ES-I3 (cell line): ENCODE data around the gene CHD2.
"Not testable (repeated sequence)": the region's sequence is repeated elsewhere in the genome, so short reads cannot be mapped to it uniquely, and the experiment has no call there.

Source experiments
- H3K36me3 ChIP-seq: 2 replicates; pipeline ENCODE4 v1.6.1; 2013; ENCODE audit warnings: mild to moderate bottlenecking, low read length, control low read depth, moderate library complexity; ENCODE audit not compliant: insufficient read depth
- H3K4me1 ChIP-seq: 2 replicates; pipeline ENCODE4 v1.6.1; 2013; ENCODE audit warnings: mild to moderate bottlenecking, control low read depth, low read length; ENCODE audit not compliant: insufficient read depth
- H3K9ac ChIP-seq: 2 replicates; pipeline ENCODE4 v1.6.1; 2013; ENCODE audit warnings: low read depth, mild to moderate bottlenecking, low read length, moderate library complexity
- H3K9me3 ChIP-seq: 2 replicates; pipeline ENCODE4 v1.6.1; 2013; ENCODE audit warnings: mild to moderate bottlenecking, low read length, moderate library complexity; ENCODE audit not compliant: control insufficient read depth, insufficient read depth

CHD2 gene

DNA sequence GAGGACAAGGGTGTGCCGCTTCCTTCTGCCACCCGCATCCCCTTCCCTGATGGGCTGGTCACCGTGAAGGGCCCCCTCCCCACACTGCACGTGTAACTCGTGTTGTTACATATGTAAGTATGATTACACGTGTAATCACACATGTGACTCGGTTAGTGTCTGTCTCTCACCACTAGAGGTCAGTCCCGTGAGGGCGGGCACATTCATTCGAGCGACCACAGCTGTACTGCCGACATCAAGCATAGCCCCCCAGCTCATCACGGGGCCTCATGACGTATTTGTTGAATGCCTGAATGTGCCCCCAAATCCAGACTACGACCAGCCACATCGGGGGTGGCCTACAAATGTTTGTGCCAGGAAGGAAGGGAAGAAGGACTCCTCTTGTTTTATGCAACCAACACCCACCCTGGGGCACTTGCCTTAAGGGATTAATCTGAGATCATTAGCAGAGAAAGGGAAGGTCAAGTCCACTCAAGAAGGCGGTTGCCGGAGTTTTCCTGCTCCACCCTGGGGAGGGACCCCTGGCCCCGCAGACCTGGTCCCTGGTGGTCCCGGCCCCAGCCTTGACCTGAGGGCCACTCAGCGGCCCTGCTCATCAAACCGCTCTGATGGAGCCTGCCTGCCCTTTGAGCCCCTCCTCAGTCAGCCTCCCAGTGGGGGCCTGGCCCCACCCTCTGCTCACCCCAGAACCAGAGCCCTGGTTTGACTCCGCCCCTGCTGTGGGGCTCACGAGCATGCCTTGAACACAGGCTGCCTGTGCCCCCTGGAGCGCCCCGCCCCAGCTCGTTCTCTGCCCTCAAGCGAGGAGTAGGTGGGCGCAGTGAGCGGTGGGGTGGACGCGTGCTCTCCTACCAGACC is 136.1 kb downstream of the CHD2 start:
- Histone ChIP-seq H3K4me1 (0 out of 2 replicates have a peak, but pooled peaks cover 3% of the 10 kb centered on the region), H3K36me3 (no peaks in the 10 kb centered on the region), H3K9ac (no peak overlapping the region), H3K9me3 (no peaks in the 10 kb centered on the region)

DNA sequence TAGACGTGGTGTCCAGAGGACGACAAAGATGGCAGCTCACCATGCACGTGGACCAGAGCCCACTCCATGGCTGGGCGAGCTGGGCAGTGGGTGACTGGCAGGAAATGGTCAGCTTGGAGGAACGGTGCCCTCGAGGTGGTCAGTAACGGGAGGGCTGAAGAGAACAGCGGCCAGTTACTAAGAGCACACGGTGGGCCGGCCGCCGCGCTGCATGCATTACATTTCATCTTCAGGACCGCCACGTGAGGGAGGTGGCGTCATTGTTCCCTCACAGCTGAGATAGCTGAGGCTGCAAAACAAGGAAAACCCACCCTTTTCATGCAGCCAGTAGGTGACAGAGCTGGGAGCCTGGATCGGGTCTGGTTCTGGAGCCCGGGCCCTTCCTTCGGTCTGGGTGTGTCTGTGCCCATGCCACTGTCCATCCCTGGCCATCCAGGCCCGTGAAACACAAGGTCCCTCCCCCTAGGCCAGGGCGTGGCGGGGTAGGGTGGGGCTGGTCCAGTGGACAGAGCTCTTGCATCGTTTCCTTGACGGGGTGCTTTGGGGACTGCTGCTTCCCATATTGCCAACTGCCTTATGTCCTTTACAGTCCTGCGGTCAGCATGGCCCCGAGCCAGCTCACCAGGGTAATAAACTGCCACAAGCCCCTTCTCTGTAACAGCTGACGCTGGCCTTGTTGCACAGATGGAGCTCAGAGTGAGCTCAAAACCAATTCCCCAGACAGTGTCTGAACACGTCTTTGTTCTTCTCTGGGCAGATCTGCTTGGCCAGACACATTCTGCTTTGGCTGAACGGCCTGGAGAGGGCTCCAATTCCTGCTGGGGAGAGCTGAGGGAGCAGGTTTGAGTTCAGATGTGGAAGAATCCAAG is 137.1 kb downstream of the CHD2 start:
- Histone ChIP-seq H3K9me3 (no peaks in the 10 kb centered on the region), H3K36me3 (no peaks in the 10 kb centered on the region), H3K9ac (no peak overlapping the region), H3K4me1 (0 out of 2 replicates have a peak, but pooled peaks cover 3% of the 10 kb centered on the region)

DNA sequence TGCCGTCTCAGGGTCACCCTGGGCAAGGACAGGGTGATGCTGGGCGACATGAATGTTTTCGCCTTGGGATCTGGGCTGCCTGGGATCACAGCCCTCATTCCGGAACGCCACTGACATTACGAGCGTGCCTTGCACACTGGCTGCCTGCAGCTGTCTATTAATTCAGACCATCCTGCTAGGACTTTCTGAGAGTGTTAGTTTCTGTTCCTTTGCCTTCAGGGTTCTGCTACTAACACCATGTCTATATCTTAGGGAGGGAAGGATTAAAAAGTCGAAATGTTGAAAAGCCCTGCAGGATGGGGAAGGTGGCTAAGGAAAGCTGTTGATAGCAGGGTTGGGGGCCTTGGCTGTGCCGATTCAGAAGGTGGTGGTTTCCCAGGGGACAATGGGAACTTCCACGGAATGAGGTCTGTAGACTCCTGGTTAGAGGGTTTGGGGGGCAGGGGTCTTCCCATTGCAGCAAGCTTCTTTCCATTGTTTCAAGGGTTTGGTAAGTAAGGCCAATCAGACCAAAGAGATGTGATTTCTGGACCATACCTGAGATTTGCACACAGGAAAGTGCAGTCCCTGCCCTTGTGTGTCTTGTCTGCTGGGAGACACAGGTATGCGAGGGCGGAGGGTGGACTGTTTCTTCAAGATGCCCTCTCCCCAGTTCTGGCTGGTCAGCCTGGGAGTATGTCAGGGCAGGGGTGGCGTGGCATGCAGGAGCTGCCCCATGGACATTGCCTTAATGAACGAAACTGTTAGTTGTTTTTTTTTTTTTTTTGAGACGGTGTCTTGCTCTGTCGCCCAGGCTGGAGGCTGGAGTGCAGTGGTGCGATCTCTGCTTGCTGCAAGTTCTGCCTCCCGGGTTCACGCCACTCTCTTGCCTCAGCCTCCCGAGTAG is 137.9 kb downstream of the CHD2 start:
- H3K4me1 ChIP-seq = 0 out of 2 replicates have a peak, but pooled peaks cover 3% of the 10 kb centered on the region
- H3K36me3 ChIP-seq = no peaks in the 10 kb centered on the region
- H3K9ac ChIP-seq = no peak overlapping the region
- no peaks in the 10 kb centered on the region for H3K9me3 ChIP-seq

DNA sequence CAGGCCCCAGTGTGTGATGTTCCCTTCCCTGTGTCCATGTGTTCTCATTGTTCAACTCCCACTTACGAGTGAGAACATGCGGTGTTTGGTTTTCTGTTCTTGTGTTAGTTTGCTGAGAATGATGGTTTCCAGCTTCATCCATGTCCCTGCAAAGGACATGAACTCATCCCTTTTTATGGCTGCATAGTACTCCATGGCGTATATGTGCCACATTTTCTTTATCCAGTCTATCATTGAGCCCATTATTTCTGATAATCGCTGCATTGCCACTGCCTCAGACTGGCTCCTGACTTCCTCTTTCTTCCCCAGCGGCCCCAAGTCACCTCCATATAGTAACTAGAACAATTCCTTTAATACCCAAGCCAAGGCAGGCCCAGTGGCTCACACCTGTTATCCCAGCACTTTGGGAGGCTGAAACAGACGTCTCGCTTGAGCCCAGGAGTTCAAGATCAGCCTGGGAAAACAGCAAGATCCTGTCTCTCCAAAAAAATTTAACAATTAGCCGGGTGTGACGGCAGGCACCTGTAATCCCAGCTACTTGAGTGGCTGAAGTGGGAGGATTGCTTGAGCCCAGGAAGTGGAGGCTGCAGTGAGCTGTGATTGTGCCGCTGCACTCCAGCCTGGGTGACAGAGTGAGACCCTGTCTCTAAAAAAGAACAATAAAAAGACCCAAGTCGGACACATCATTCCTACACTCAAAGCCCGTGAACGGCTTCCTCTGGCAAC is 139.6 kb downstream of the CHD2 start:
- H3K9ac ChIP-seq, H3K4me1 ChIP-seq, H3K36me3 ChIP-seq, H3K9me3 ChIP-seq: not testable (repeated sequence)

DNA sequence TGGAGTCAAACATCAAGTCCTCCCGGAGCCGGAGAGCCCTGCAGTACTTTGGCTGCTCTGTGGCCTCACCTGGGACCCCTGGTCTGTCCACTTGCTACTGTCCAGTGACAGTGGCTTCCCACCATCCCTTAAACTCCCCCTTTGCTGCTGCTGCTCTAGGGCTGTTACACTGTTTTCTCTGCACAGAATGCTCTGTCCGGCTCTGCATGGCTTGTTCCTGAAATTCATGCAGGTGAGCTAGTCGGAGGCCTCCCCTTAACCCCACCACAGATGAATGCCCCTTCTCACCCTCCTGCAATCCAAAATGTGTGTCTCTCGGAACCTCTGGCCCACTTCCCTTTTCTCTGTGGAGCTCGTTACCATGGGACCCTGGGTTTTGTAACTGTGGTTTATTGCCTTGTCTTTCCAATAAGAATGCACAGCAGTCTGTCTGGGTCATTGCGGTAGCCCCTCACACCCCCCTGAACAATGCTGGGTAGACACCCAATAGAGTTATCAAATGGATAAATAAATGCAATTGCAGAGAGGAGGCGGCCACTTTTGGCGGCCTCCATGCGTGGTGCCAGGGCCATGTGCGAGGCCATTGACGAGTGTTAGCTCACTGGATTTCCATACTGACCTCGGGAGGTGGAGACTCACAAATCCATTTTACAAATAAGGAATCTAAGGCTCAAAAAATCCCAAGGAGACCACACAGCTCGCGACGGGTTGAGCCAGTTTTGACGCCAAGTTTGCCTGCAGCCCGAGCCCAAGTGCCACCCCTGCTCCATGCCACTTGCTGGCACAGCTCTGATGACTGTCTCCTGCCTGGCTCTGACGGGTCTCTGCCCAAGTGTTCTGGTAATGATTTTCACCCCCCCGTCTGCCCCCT is 140.4 kb downstream of the CHD2 start:
- Histone ChIP-seq H3K36me3 (no peaks in the 10 kb centered on the region), H3K4me1 (0 out of 2 replicates have a peak, but pooled peaks cover 3% of the 10 kb centered on the region), H3K9ac (no peak overlapping the region), H3K9me3 (no peaks in the 10 kb centered on the region)

DNA sequence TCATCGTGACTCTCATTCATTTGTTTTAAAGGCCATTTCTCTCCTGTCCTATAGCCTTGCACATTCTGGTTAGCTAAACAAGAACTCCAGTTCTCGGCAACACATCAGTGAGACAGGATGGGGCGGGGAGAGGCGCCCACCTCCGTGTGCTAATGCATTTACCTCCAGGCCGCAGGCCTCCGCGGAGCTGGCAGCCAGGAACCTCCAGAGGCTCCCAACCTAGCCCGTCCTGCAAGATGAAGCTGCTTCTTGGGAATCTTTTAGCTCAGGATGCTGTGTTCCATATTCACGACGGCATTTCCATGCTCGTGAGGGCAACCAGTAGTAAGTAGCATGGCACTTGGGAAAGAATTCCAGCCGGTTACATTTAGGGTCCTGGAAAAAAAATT is 141.0 kb downstream of the CHD2 start:
- H3K9me3 ChIP-seq = peaks cover 2% of the 10 kb centered on the region; the same call in 1 of the 2 replicates
- peaks cover 4% of the 10 kb centered on the region for H3K36me3 ChIP-seq
- 0 out of 2 replicates have a peak, but pooled peaks cover 3% of the 10 kb centered on the region for H3K4me1 ChIP-seq
- no peak overlapping the region for H3K9ac ChIP-seq

DNA sequence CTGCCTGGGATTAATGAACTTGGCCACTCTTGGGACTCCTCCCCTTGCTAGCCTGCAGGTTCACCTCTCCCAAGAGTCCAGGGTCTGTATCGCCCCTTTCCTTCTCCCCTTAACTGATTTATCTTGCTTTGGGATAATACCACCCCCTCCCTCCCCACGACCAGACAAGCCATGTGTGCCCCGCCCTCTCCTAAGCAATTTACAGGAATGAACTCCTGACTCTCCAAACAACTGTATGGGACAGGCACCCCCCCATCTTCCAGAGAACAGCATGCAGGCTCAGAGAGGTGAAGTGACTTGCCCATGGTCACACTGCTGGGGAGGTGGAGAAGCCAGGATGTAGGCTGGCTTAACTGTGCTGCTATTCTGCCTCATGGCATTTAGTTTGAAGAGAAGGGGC is 142.1 kb downstream of the CHD2 start:
- peaks cover 9% of the 10 kb centered on the region for H3K36me3 ChIP-seq
- H3K9me3 ChIP-seq = peaks cover 5% of the 10 kb centered on the region; the same call in 1 of the 2 replicates
- 0 out of 2 replicates have a peak, but pooled peaks cover 3% of the 10 kb centered on the region for H3K4me1 ChIP-seq
- no peak overlapping the region for H3K9ac ChIP-seq

DNA sequence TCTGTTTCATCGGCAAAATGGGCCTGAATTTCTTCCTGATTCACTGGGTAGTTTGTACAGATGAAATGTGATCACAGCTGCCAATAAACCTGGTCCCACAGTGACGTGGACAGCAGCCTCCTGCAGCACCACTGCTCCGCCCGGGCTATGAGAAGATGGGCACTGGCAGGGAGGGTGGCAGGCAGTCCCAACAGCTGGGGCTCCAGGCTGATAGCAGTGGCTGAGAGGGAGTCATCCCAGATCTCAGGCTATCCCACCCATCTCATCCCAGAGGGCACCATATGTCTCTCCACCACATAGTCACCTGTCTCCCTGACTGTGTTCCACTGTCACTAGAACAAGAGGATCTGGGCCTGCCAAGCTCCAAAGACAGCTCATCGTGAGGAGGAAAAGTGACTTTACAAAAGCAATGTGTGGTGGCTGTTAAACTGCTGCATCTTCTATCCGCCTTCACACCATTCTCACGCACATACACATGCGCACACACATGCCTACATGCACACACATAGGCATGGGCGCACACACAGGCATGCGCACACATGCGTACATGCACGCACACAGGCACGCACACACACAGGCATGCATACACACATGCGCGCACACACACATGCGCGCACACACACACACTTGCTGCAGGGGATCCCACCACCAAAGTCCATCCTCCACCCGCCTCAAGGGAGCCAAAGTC is 142.7 kb downstream of the CHD2 start:
- Histone ChIP-seq H3K9ac (no peak overlapping the region), H3K36me3 (peaks cover 9% of the 10 kb centered on the region), H3K9me3 (peaks cover 5% of the 10 kb centered on the region; the same call in 1 of the 2 replicates), H3K4me1 (0 out of 2 replicates have a peak, but pooled peaks cover 3% of the 10 kb centered on the region)

DNA sequence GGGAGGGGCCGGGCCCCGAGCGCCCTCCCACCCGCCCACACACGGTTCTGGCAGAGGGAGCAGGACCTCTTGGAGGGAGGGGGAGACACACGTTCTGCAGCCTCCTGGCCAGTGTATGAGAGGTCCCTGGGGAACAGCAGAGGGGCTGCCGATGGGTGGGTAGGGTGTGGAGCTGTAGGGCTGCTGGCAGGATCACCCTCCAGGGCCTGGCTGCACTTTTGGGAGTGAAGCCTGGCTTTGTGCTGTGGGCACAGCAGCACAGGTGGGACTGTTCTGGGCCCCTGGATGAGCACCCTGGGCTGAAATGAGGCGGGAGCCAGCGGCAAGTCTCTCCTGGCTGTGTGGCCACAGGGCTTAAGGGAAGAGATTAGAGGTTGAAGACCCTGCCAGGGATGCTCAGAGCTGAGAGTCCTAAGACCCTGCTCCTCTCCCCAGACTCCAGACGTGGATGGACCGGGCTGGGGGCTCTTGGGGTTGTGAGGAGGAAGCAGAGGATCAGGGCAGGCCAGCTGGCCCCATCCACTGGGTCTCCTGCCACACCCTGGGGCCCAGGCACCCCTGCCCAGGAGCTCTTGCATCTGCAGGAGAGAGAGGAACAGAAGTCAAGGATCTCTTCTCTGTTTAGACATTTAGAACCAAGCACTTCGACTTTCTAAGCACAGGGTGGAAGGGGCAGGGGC is 143.6 kb downstream of the CHD2 start:
- Histone ChIP-seq H3K36me3 (peaks cover 9% of the 10 kb centered on the region), H3K9ac (no peak overlapping the region), H3K4me1 (0 out of 2 replicates have a peak, but pooled peaks cover 3% of the 10 kb centered on the region), H3K9me3 (peaks cover 5% of the 10 kb centered on the region; the same call in 1 of the 2 replicates)

DNA sequence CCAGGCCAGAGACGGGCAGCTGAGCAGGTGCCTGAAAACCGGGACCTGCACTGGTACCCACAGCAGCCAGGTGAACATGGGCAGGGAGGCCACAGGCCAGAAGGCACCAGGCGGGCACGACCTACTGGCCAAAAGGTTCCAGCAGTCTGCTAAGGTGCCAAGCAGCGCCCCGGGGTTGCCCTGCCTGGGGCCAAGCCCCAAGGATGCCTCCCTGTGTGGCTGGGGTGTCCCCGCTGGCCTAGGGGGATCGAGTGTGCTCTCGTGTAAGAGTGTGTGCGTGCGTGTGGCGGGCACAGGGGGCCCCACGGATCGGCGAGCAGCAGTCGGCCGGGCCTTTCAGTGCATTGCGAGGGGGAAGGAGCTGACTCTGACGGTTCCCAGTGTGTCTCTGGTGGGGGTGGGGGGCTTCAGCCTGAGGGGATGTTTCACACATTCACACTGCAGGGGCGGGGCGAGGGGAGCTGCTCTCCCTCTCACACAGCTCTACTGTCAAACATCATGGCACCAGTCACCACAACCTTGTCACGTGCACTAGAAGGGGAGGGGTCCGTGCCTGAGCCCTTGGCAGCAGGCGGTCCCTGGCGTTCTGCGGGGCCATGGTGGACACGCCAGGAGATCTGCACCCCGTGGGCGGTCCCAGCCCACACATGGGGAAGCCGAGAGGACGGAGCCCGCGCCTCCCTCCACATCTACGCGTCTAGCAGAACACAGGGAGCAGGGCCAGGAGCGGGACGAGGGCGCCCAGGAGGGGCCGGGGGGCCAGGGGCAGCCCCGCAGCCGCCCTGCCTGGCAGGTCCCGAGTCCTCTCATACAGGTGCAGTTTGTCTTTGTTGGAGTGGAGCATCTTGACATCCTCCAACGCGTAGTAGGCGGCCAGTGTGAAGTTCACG is 144.4 kb downstream of the CHD2 start:
- H3K9ac ChIP-seq = no peak overlapping the region

DNA sequence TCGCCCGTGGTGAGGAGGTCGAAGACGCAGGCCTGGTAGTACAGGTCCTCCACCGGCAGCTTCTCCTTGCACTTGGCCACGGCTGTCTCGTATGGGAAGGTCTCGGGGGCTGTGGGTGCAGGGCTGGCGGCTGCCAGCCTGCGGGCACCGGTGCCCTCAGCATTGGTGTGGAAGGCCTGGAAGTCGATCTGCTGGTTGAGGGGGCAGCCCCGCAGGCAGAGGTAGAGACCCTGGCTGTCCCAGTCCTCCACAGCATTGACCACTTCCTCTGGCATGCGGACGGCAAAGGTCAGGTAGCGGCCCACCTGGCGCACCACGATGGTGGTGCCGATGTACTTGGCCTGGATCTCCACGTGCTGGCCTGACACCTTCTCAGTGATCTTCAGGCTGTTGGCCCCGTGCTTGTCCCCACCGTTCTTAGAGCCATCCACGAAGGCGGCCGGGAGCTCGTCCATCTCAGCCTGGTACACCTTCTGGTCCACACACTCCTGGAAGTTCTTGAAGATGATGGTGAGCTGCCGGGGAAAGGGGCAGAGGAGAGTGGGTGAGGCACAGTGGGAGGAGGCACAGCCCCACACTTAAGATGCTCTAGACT is 145.2 kb downstream of the CHD2 start:
- Histone ChIP-seq H3K36me3 (peaks cover 9% of the 10 kb centered on the region), H3K9me3 (peaks cover 5% of the 10 kb centered on the region; the same call in 1 of the 2 replicates), H3K4me1 (0 out of 2 replicates have a peak, but pooled peaks cover 3% of the 10 kb centered on the region), H3K9ac (no peak overlapping the region)

More for the DNA sequence above, 144.4 kb downstream of the CHD2 start:
- Histone ChIP-seq H3K9me3 (peaks cover 5% of the 10 kb centered on the region; the same call in 1 of the 2 replicates), H3K4me1 (0 out of 2 replicates have a peak, but pooled peaks cover 3% of the 10 kb centered on the region), H3K36me3 (peaks cover 9% of the 10 kb centered on the region)
